Natural killer cell (primary cell): ENCODE results near the gene FBXO10. TPM values are rescaled to one million over a fixed set of nuclear protein-coding genes. Genes with fewer than 3 reads are reported as not detected.

Source experiments
- ATAC-seq, 3 donors: fragments of 150-1000 bp in 2 of 3; fragments of 200-7000 bp in 1 of 3; cut with Tn5 transposase; 1 replicate in 1 of 3; 2 replicates in 2 of 3; pipeline ENCODE4 v1.10.0; 2021; ENCODE audit warnings: mild to moderate bottlenecking in 2 of 3, moderate library complexity in 2 of 3
- DNase-seq, 2 donors: peaks; one replicate each; pipeline versions ENCODE4 v3.0.0 to v3.0.0-alpha.2; 2013 to 2021; ENCODE audit warnings: mixed read lengths in 1 of 2
- H3K27ac ChIP-seq: one replicate; pipeline ENCODE4 v1.5.1; 2013; ENCODE audit warnings: mild to moderate bottlenecking, low read length
- H3K27me3 ChIP-seq: one replicate; pipeline ENCODE4 v1.6.1; 2013; ENCODE audit warnings: low read length; ENCODE audit not compliant: control insufficient read depth, insufficient read depth
- H3K36me3 ChIP-seq: one replicate; pipeline ENCODE4 v1.6.1; 2013; ENCODE audit warnings: low read length; ENCODE audit not compliant: control insufficient read depth, insufficient read depth
- H3K4me1 ChIP-seq: one replicate; pipeline ENCODE4 v1.6.1; 2013; ENCODE audit warnings: low read length; ENCODE audit not compliant: control insufficient read depth, insufficient read depth
- H3K4me3 ChIP-seq: one replicate; pipeline ENCODE4 v1.5.1; 2013; ENCODE audit warnings: low read length
- H3K9me3 ChIP-seq: one replicate; pipeline ENCODE4 v1.6.1; 2013; ENCODE audit warnings: low read length; ENCODE audit not compliant: control insufficient read depth, insufficient read depth
- H3K27ac Mint-ChIP-seq, 2 donors: one replicate each; pipeline ENCODE4 v1.8.0; 2022; ENCODE audit warnings: mild to moderate bottlenecking in 2 of 2, mixed read lengths in 2 of 2, moderate library complexity in 1 of 2
- H3K27me3 Mint-ChIP-seq, 2 donors: one replicate each; pipeline ENCODE4 v1.8.0; 2022; ENCODE audit warnings: low read depth in 2 of 2, mixed read lengths in 2 of 2
- H3K36me3 Mint-ChIP-seq: one replicate; pipeline ENCODE4 v1.8.0; 2022; ENCODE audit warnings: mixed read lengths
- H3K4me1 Mint-ChIP-seq, 2 donors: one replicate each; pipeline ENCODE4 v1.8.0; 2022; ENCODE audit warnings: mixed read lengths in 2 of 2
- H3K4me3 Mint-ChIP-seq: one replicate; pipeline ENCODE4 v1.8.0; 2022; ENCODE audit warnings: mild to moderate bottlenecking, moderate library complexity, mixed read lengths
- H3K9me3 Mint-ChIP-seq, 2 donors: one replicate each; pipeline ENCODE4 v1.8.0; 2022; ENCODE audit warnings: mixed read lengths in 2 of 2
- CTCF ChIP-seq: fragments of 200-600 bp; IDR thresholded peaks from one replicate; pipeline ENCODE4 v1.8.0; 2022; ENCODE audit warnings: antibody characterized with exemption
- WGBS: methylation state at CpG from one replicate; pipeline ENCODE4 v1.1.7; 2013; ENCODE audit warnings: missing lambda C conversion rate; ENCODE audit not compliant: insufficient coverage; 5-methylcytosine and 5-hydroxymethylcytosine counted together
- intact Hi-C: fragments of 100-400 bp; cut with micrococcal nuclease; formaldehyde crosslinking; loops from one replicate; pipeline ENCODE4 v1.14.2; 2022
- total RNA-seq, 4 donors: library from RNA; stranded (reverse); fragments of 120-200 nt in 1 of 4; gene quantifications; one replicate each; pipeline versions ENCODE4 v1.2.3 to v1.2.4, GENCODE V29; 2013 to 2022

The FBXO10 gene
- total RNA-seq, 3 donors from 2014 or later (not counting 1 experiment from before 2014, with no cell fraction given): 1.7 to 2.2 (median 2.1) TPM

GRCh38 chr9:37559855-37560592 lies 16.2 kb downstream of the FBXO10 start:
- H3K4me3 ChIP-seq: no peak overlapping the region
- no peaks in the 10 kb centered on the region for H3K27me3 ChIP-seq
- Mint-ChIP-seq H3K36me3 (no peaks in the 10 kb centered on the region), H3K9me3 (no peaks in the 10 kb centered on the region), H3K27me3 (no peaks in the 10 kb centered on the region), H3K4me3 (no peak overlapping the region), H3K27ac (no peak overlapping the region), H3K4me1 (peaks cover 4 to 10% of the 10 kb centered on the region in 2 donors)
- TF ChIP-seq CTCF: no peak
- 87% methylated on average over 5 of the region's 5 CpGs for WGBS
- ATAC-seq (no peak), DNase-seq (no peak)
- intact Hi-C loops: no loop called here
- H3K36me3 ChIP-seq: no peaks in the 10 kb centered on the region
- H3K9me3 ChIP-seq: peaks cover 12% of the 10 kb centered on the region
- H3K4me1 ChIP-seq: no peaks in the 10 kb centered on the region
- no peak overlapping the region for H3K27ac ChIP-seq

- H3K36me3 ChIP-seq: no peaks in the 10 kb centered on the region
- no peak overlapping the region for H3K27ac ChIP-seq
- peaks cover 4% of the 10 kb centered on the region for H3K9me3 ChIP-seq
- DNase-seq (no peak), ATAC-seq (no peak)
- H3K4me3 ChIP-seq: no peak overlapping the region
- intact Hi-C loops: no loop called here
- Mint-ChIP-seq H3K36me3 (no peaks in the 10 kb centered on the region), H3K9me3 (no peaks in the 10 kb centered on the region), H3K27ac (no peak overlapping the region), H3K4me1 (peaks cover 4 to 10% of the 10 kb centered on the region in 2 donors), H3K27me3 (no peaks in the 10 kb centered on the region), H3K4me3 (no peak overlapping the region)
- WGBS: 83% methylated on average over 1 of the region's 1 CpG
- TF ChIP-seq CTCF: no peak
- no peaks in the 10 kb centered on the region for H3K4me1 ChIP-seq
- no peaks in the 10 kb centered on the region for H3K27me3 ChIP-seq
Measured at GRCh38 chr9:37559125-37559524, 17.1 kb downstream of the FBXO10 start.

- Mint-ChIP-seq H3K9me3 (no peaks in the 10 kb centered on the region), H3K27me3 (no peaks in the 10 kb centered on the region), H3K4me1 (no peaks in the 10 kb centered on the region), H3K27ac (no peak overlapping the region), H3K36me3 (no peaks in the 10 kb centered on the region), H3K4me3 (no peak overlapping the region)
- Histone ChIP-seq H3K27me3 (no peaks in the 10 kb centered on the region), H3K27ac (no peak overlapping the region), H3K36me3 (no peaks in the 10 kb centered on the region), H3K4me3 (no peak overlapping the region), H3K4me1 (no peaks in the 10 kb centered on the region), H3K9me3 (no peaks in the 10 kb centered on the region)
- intact Hi-C loops: no loop called here
- no peak for DNase-seq
- no peak for TF ChIP-seq CTCF
- ATAC-seq: no peak
Measured at GRCh38 chr9:37555786-37556185, 20.4 kb downstream of the FBXO10 start.

GRCh38 chr9:37554318-37554717 lies 21.9 kb downstream of the FBXO10 start:
- H3K36me3 Mint-ChIP-seq: no peaks in the 10 kb centered on the region
- H3K9me3 Mint-ChIP-seq: no peaks in the 10 kb centered on the region
- H3K4me1 Mint-ChIP-seq: no peaks in the 10 kb centered on the region
- no peaks in the 10 kb centered on the region for H3K27me3 Mint-ChIP-seq
- Histone ChIP-seq H3K27me3 (no peaks in the 10 kb centered on the region), H3K4me3 (no peak overlapping the region), H3K36me3 (no peaks in the 10 kb centered on the region), H3K27ac (no peak overlapping the region), H3K4me1 (no peaks in the 10 kb centered on the region), H3K9me3 (no peaks in the 10 kb centered on the region)
- DNase-seq (no peak), ATAC-seq (no peak)
- WGBS: 94% methylated on average over 2 of the region's 3 CpGs
- intact Hi-C loops: no loop called here
- TF ChIP-seq CTCF: no peak
- no peak overlapping the region for H3K27ac Mint-ChIP-seq
- H3K4me3 Mint-ChIP-seq: no peak overlapping the region
